Liver (tissue), 9 donors: ENCODE results near the gene SLC6A7. TPM values are rescaled to one million over a fixed set of nuclear protein-coding genes. Genes with fewer than 3 reads are reported as not detected.
A peak's percentile ranks its signal among the peaks of the same experiment; 100 is the strongest.

Experiments used
- DNase-seq: peaks from one replicate; pipeline ENCODE4 v3.0.0-alpha.2; 2017; ENCODE audit warnings: low spot score
- H3K27ac ChIP-seq, 2 donors: one replicate each; pipeline ENCODE4 v1.7.0; 2013; ENCODE audit warnings: inconsistent platforms in 2 of 2, low read length in 2 of 2, control low read depth in 1 of 2, low read depth in 1 of 2, mild to moderate bottlenecking in 1 of 2
- H3K27me3 ChIP-seq, 4 donors: one replicate each; pipeline versions ENCODE4 v1.6.1 to v1.7.0; 2013; ENCODE audit warnings: low read length in 3 of 4, inconsistent platforms in 1 of 4, mild to moderate bottlenecking in 1 of 4, moderate library complexity in 1 of 4; ENCODE audit not compliant: control insufficient read depth in 4 of 4, insufficient read depth in 4 of 4
- H3K36me3 ChIP-seq, 4 donors: one replicate each; pipeline versions ENCODE4 v1.6.1 to v1.7.0; 2013; ENCODE audit warnings: low read length in 3 of 4, mild to moderate bottlenecking in 3 of 4, low read depth in 1 of 4, moderate library complexity in 1 of 4; ENCODE audit not compliant: control insufficient read depth in 4 of 4, insufficient read depth in 3 of 4
- H3K4me1 ChIP-seq, 4 donors: one replicate each; pipeline versions ENCODE4 v1.6.1 to v1.7.0; 2013; ENCODE audit warnings: low read length in 3 of 4, mild to moderate bottlenecking in 3 of 4, moderate library complexity in 1 of 4; ENCODE audit not compliant: control insufficient read depth in 4 of 4, insufficient read depth in 4 of 4
- H3K4me3 ChIP-seq, 3 donors: one replicate each; pipeline versions ENCODE4 v1.6.1 to v1.7.0; 2013; ENCODE audit warnings: low read length in 3 of 3, control low read depth in 1 of 3, low read depth in 1 of 3, mild to moderate bottlenecking in 1 of 3
- H3K9ac ChIP-seq, 2 donors: one replicate each; pipeline ENCODE4 v1.7.0; 2013; ENCODE audit warnings: low read length in 2 of 2, mild to moderate bottlenecking in 2 of 2, moderate library complexity in 2 of 2, control low read depth in 1 of 2, low read depth in 1 of 2
- H3K9me3 ChIP-seq, 4 donors: one replicate each; pipeline versions ENCODE4 v1.6.1 to v1.7.0; 2013; ENCODE audit warnings: low read length in 3 of 4; ENCODE audit not compliant: control insufficient read depth in 4 of 4
- FOXA1 ChIP-seq: IDR thresholded peaks from 2 replicates; pipeline ENCODE4 v1.6.1; 2016; ENCODE audit warnings: antibody characterized with exemption
- FOXA2 ChIP-seq: IDR thresholded peaks from 2 replicates; pipeline ENCODE4 v1.6.1; 2016; ENCODE audit warnings: antibody characterized with exemption
- GABPA ChIP-seq, 2 donors: IDR thresholded peaks in 1 of 2; conservative IDR thresholded peaks in 1 of 2; 2 replicates each; pipeline ENCODE4 v1.6.1; 2016; ENCODE audit warnings: antibody characterized with exemption in 2 of 2, mild to moderate bottlenecking in 1 of 2, moderate library complexity in 1 of 2
- JUND ChIP-seq, 2 donors: IDR thresholded peaks; 2 replicates each; pipeline ENCODE4 v1.6.1; 2016; ENCODE audit warnings: antibody characterized with exemption in 2 of 2
- MAX ChIP-seq: IDR thresholded peaks from 2 replicates; pipeline ENCODE4 v1.6.1; 2016; ENCODE audit warnings: antibody characterized with exemption
- NR2F2 ChIP-seq: IDR thresholded peaks from 2 replicates; pipeline ENCODE4 v1.6.1; 2016; ENCODE audit warnings: antibody characterized with exemption
- RAD21 ChIP-seq, 2 donors: IDR thresholded peaks; 2 replicates each; pipeline ENCODE4 v1.6.1; 2016; ENCODE audit warnings: antibody characterized with exemption in 2 of 2, mild to moderate bottlenecking in 2 of 2
- REST ChIP-seq: IDR thresholded peaks from 2 replicates; pipeline ENCODE4 v1.6.1; 2016; ENCODE audit warnings: antibody characterized with exemption, mild to moderate bottlenecking
- RXRA ChIP-seq, 2 donors: IDR thresholded peaks; 2 replicates each; pipeline ENCODE4 v1.6.1; 2017 to 2018; ENCODE audit warnings: antibody characterized with exemption in 2 of 2, mild to moderate bottlenecking in 1 of 2
- SP1 ChIP-seq: IDR thresholded peaks from 2 replicates; pipeline ENCODE4 v1.6.1; 2018; ENCODE audit warnings: antibody characterized with exemption, mild to moderate bottlenecking
- TAF1 ChIP-seq: conservative IDR thresholded peaks from 2 replicates; pipeline ENCODE4 v1.6.1; 2016; ENCODE audit warnings: antibody characterized with exemption, mild to moderate bottlenecking
- YY1 ChIP-seq: IDR thresholded peaks from 2 replicates; pipeline ENCODE4 v1.6.1; 2016; ENCODE audit warnings: antibody characterized with exemption, mild to moderate bottlenecking
- WGBS: extraction: QIAGEN DNeasy Blood & Tissue Kit; methylation state at CpG from one replicate; pipeline ENCODE4 v1.1.7; 2013; 5-methylcytosine and 5-hydroxymethylcytosine counted together
- polyA plus RNA-seq, 2 donors: library from polyadenylated mRNA; stranded (reverse) in 1 of 2; unstranded in 1 of 2; fragments of 200-250 nt in 1 of 2; fragments of >200 nt in 1 of 2; fragmentation: Nextera tagmentation in 1 of 2; extraction: Ambion mirVana in 1 of 2; gene quantifications; one replicate each; pipeline versions ENCODE4 v1.2.1 to v1.2.3, GENCODE V29; 2013 to 2015
- total RNA-seq, 2 donors: library from RNA; depleted of rRNA; stranded (reverse); fragments of >200 nt; gene quantifications; one replicate each; pipeline ENCODE4 v1.2.3, GENCODE V29; 2014
- TF ChIP-seq, protein P1 (sequence below): fragments of 150-350 bp; IDR thresholded peaks from 2 replicates; pipeline ENCODE4 v1.5.1; 2017; ENCODE audit warnings: improper control_type of control experiment, low read depth, low read length; ENCODE audit not compliant: missing input control
- TF ChIP-seq, protein P2 (sequence below): IDR thresholded peaks from 2 replicates; pipeline ENCODE4 v1.6.1; 2016; ENCODE audit warnings: antibody characterized with exemption
- donor health status: healthy.
- donor health status: healthy.
- donor health status: healthy.
- donor health status: healthy.
- donor health status: healthy.

Gene SLC6A7
- total and polyA plus RNA-seq, 4 donors = not detected

DNA sequence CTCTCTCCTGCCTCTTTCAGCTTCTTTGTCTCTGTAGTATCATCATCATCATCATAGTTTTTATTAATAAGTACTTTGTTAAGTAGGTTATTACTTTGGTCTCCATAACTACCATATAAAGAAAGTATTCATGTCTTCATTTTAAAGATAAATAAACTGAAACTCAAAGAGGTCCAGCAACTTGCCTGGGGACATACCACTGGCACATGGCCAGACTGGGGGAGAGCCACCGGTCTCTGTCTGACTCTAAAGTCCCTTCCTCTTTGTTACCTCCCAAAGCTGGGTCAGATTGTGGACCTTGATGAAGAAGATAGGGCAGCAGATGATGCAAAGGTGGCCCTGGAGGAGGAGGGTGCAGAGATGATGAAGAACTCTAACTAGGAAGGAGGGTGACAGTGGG lies 14.8 kb upstream of the SLC6A7 start:
- Histone ChIP-seq H3K9me3 (no peaks in the 10 kb centered on the region), H3K4me1 (no peaks in the 10 kb centered on the region), H3K27me3 (no peaks in the 10 kb centered on the region), H3K4me3 (no peak overlapping the region), H3K9ac (no peak overlapping the region), H3K36me3 (no peaks in the 10 kb centered on the region), H3K27ac (no peak overlapping the region)
- WGBS = 55% methylated on average over 1 of the region's 1 CpG
- TF ChIP-seq MAX (no peak), JUND (IDR thresholded peaks at IDR 0.05) (no peak), NR2F2 (no peak), TAF1 (no peak), REST (no peak), FOXA1 (no peak), YY1 (no peak), SP1 (no peak), RXRA (IDR thresholded peaks at IDR 0.05) (no peak), FOXA2 (no peak), RAD21 (IDR thresholded peaks at IDR 0.05) (no peak)
- TF ChIP-seq, protein P1, sequence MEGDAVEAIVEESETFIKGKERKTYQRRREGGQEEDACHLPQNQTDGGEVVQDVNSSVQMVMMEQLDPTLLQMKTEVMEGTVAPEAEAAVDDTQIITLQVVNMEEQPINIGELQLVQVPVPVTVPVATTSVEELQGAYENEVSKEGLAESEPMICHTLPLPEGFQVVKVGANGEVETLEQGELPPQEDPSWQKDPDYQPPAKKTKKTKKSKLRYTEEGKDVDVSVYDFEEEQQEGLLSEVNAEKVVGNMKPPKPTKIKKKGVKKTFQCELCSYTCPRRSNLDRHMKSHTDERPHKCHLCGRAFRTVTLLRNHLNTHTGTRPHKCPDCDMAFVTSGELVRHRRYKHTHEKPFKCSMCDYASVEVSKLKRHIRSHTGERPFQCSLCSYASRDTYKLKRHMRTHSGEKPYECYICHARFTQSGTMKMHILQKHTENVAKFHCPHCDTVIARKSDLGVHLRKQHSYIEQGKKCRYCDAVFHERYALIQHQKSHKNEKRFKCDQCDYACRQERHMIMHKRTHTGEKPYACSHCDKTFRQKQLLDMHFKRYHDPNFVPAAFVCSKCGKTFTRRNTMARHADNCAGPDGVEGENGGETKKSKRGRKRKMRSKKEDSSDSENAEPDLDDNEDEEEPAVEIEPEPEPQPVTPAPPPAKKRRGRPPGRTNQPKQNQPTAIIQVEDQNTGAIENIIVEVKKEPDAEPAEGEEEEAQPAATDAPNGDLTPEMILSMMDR = no peak
- TF ChIP-seq, protein P2, sequence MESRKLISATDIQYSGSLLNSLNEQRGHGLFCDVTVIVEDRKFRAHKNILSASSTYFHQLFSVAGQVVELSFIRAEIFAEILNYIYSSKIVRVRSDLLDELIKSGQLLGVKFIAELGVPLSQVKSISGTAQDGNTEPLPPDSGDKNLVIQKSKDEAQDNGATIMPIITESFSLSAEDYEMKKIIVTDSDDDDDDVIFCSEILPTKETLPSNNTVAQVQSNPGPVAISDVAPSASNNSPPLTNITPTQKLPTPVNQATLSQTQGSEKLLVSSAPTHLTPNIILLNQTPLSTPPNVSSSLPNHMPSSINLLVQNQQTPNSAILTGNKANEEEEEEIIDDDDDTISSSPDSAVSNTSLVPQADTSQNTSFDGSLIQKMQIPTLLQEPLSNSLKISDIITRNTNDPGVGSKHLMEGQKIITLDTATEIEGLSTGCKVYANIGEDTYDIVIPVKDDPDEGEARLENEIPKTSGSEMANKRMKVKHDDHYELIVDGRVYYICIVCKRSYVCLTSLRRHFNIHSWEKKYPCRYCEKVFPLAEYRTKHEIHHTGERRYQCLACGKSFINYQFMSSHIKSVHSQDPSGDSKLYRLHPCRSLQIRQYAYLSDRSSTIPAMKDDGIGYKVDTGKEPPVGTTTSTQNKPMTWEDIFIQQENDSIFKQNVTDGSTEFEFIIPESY = no peak
- no peak for DNase-seq

DNA sequence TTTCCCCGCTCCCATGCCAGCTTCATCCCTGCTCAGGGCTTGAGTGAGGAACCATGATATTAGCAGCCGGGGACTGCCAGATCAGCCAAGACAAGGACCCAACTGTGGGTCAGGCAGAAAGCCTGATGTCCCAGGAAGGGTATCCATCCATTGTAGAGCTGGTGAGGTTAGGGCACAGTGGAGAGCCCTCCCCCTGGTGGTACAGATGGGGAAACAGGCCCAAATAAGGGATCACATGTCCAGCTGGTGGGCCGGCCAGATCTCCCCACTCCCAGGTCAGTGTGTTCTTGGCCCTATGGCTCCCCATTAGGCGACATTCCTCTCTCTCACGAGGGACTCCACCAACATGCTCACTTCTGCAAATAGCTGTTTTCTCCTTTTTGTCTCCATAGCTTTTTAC lies 14.3 kb upstream of the SLC6A7 start:
- H3K9ac ChIP-seq = no peak overlapping the region
- no peak for DNase-seq
- 79% methylated on average over 5 of the region's 5 CpGs for WGBS
- no peak overlapping the region for H3K27ac ChIP-seq
- no peaks in the 10 kb centered on the region for H3K27me3 ChIP-seq
- no peaks in the 10 kb centered on the region for H3K9me3 ChIP-seq
- no peak overlapping the region for H3K4me3 ChIP-seq
- no peaks in the 10 kb centered on the region for H3K36me3 ChIP-seq
- peak; percentile 47 to 78 for TF ChIP-seq RAD21 (IDR thresholded peaks at IDR 0.05)
- no peak for TF ChIP-seq GABPA (IDR thresholded peaks at IDR 0.05 in 1 of 2, conservative IDR thresholded peaks at IDR 0.05 in 1 of 2)
- TF ChIP-seq, protein P1 = peak; percentile 41
- H3K4me1 ChIP-seq = peaks cover 0 to under 1% (median 0%) of the 10 kb centered on the region in 4 donors
